ENCODE data around the gene CFAP53. TPM values are rescaled to one million over a fixed set of nuclear protein-coding genes. Genes with fewer than 3 reads are reported as not detected.

Gene CFAP53
- total and polyA plus RNA-seq, 2 donors from 2014 or later = 1.3 to 3.9 TPM

- no peak for FAIRE-seq
- Histone ChIP-seq H3K36me3 (ENCODE audit: control insufficient read depth in 2 of 3, insufficient read depth in 3 of 3, low read length in 3 of 3) (no peaks in the 10 kb centered on the region), H3K27ac (ENCODE audit: low read depth in 2 of 2, low read length in 2 of 2) (no peak overlapping the region), H3K9me3 (ENCODE audit: control insufficient read depth in 2 of 3, insufficient read depth in 1 of 3, low read length in 3 of 3) (peaks cover 0 to 6% (median 0%) of the 10 kb centered on the region in 3 donors), H3K4me3 (ENCODE audit: low read length in 3 of 3) (no peak overlapping the region), H3K9ac (ENCODE audit: low read length in 3 of 3) (no peak overlapping the region), H3K27me3 (ENCODE audit: control insufficient read depth, insufficient read depth, low read length) (no peaks in the 10 kb centered on the region), H3K4me1 (ENCODE audit: control insufficient read depth in 2 of 3, insufficient read depth in 2 of 3, low read depth in 1 of 3, low read length in 3 of 3) (no peaks in the 10 kb centered on the region)
- DNase-seq = peak in 1 of 5 donors; percentile 15
- intact Hi-C loops (cut with DNase I) = no loop called here
- TF ChIP-seq CTCF (IDR thresholded peaks at IDR 0.05; ENCODE audit: borderline replicate concordance, extremely low read depth, insufficient read depth) = peak; percentile 35
Observed at GRCh38 chr18:50218432-50219197, 47.7 kb downstream of the CFAP53 start.

- TF ChIP-seq CTCF (IDR thresholded peaks at IDR 0.05; ENCODE audit: borderline replicate concordance, extremely low read depth, insufficient read depth) = no peak
- no peak for DNase-seq
- intact Hi-C loops (cut with DNase I) = no loop called here
- Histone ChIP-seq H3K27ac (ENCODE audit: low read depth in 2 of 2, low read length in 2 of 2) (no peak overlapping the region), H3K36me3 (ENCODE audit: control insufficient read depth in 2 of 3, insufficient read depth in 3 of 3, low read length in 3 of 3) (no peaks in the 10 kb centered on the region), H3K9ac (ENCODE audit: low read length in 3 of 3) (no peak overlapping the region), H3K9me3 (ENCODE audit: control insufficient read depth in 2 of 3, insufficient read depth in 1 of 3, low read length in 3 of 3) (no peaks in the 10 kb centered on the region), H3K27me3 (ENCODE audit: control insufficient read depth, insufficient read depth, low read length) (no peaks in the 10 kb centered on the region), H3K4me3 (ENCODE audit: low read length in 3 of 3) (no peak overlapping the region), H3K4me1 (ENCODE audit: control insufficient read depth in 2 of 3, insufficient read depth in 2 of 3, low read depth in 1 of 3, low read length in 3 of 3) (no peaks in the 10 kb centered on the region)
- FAIRE-seq = no peak
Observed at GRCh38 chr18:50209311-50209710, 57.0 kb downstream of the CFAP53 start.

GRCh38 chr18:50207722-50208121 is 58.6 kb downstream of the CFAP53 start:
- intact Hi-C loops (cut with DNase I) = no loop called here
- no peak for TF ChIP-seq CTCF (IDR thresholded peaks at IDR 0.05; ENCODE audit: borderline replicate concordance, extremely low read depth, insufficient read depth)

More at GRCh38 chr18:50207722-50208121, 58.6 kb downstream of the CFAP53 start:
- Histone ChIP-seq H3K9ac (ENCODE audit: low read length in 3 of 3) (no peak overlapping the region), H3K4me3 (ENCODE audit: low read length in 3 of 3) (no peak overlapping the region), H3K27me3 (ENCODE audit: control insufficient read depth, insufficient read depth, low read length) (no peaks in the 10 kb centered on the region), H3K36me3 (ENCODE audit: control insufficient read depth in 2 of 3, insufficient read depth in 3 of 3, low read length in 3 of 3) (no peaks in the 10 kb centered on the region), H3K27ac (ENCODE audit: low read depth in 2 of 2, low read length in 2 of 2) (no peak overlapping the region), H3K9me3 (ENCODE audit: control insufficient read depth in 2 of 3, insufficient read depth in 1 of 3, low read length in 3 of 3) (no peaks in the 10 kb centered on the region), H3K4me1 (ENCODE audit: control insufficient read depth in 2 of 3, insufficient read depth in 2 of 3, low read depth in 1 of 3, low read length in 3 of 3) (peaks cover 0 to 7% (median 5%) of the 10 kb centered on the region in 3 donors)
- DNase-seq (no peak), FAIRE-seq (no peak)

All from kidney (tissue), 14 donors.